PFSK-1 (cell line): ENCODE results near the gene MRPS18A.

Experiments
- FOXP2 ChIP-seq: optimal IDR thresholded peaks from 2 replicates; pipeline ENCODE3; 2011; ENCODE audit warnings: borderline replicate concordance, control low read depth, inconsistent platforms; ENCODE audit not compliant: insufficient read depth; ENCODE audit errors: extremely low read length, extremely low read depth
- POLR2AphosphoS5 ChIP-seq: IDR thresholded peaks from 2 replicates; pipeline ENCODE4 v1.6.1; 2012; ENCODE audit warnings: low read depth, mild to moderate bottlenecking, control low read depth, low read length, moderate library complexity
- SIN3A ChIP-seq: IDR thresholded peaks from 2 replicates; pipeline ENCODE4 v1.6.1; 2012; ENCODE audit warnings: mild to moderate bottlenecking, low read length, moderate library complexity, borderline replicate concordance; ENCODE audit not compliant: insufficient read depth
- TAF1 ChIP-seq: IDR thresholded peaks from 2 replicates; pipeline ENCODE4 v1.6.1; 2012; ENCODE audit warnings: low read length, control low read depth, borderline replicate concordance; ENCODE audit not compliant: insufficient read depth
- TF ChIP-seq, protein P1 (sequence below), 2 experiments: IDR thresholded peaks; 2 replicates each; pipeline versions ENCODE4 v1.6.1 to v1.8.0; 2011 to 2012; ENCODE audit warnings: low read depth in 2 of 2, low read length in 2 of 2, control low read depth in 1 of 2, inconsistent platforms in 1 of 2, mild to moderate bottlenecking in 1 of 2, moderate library complexity in 1 of 2; ENCODE audit not compliant: insufficient read depth in 1 of 2

- TF ChIP-seq POLR2AphosphoS5 (peak; percentile 89), TAF1 (peak; percentile 83), SIN3A (0 out of 2 replicates have a peak, but pooled peaks have one; percentile 25), FOXP2 (no peak)
- TF ChIP-seq, protein P1, sequence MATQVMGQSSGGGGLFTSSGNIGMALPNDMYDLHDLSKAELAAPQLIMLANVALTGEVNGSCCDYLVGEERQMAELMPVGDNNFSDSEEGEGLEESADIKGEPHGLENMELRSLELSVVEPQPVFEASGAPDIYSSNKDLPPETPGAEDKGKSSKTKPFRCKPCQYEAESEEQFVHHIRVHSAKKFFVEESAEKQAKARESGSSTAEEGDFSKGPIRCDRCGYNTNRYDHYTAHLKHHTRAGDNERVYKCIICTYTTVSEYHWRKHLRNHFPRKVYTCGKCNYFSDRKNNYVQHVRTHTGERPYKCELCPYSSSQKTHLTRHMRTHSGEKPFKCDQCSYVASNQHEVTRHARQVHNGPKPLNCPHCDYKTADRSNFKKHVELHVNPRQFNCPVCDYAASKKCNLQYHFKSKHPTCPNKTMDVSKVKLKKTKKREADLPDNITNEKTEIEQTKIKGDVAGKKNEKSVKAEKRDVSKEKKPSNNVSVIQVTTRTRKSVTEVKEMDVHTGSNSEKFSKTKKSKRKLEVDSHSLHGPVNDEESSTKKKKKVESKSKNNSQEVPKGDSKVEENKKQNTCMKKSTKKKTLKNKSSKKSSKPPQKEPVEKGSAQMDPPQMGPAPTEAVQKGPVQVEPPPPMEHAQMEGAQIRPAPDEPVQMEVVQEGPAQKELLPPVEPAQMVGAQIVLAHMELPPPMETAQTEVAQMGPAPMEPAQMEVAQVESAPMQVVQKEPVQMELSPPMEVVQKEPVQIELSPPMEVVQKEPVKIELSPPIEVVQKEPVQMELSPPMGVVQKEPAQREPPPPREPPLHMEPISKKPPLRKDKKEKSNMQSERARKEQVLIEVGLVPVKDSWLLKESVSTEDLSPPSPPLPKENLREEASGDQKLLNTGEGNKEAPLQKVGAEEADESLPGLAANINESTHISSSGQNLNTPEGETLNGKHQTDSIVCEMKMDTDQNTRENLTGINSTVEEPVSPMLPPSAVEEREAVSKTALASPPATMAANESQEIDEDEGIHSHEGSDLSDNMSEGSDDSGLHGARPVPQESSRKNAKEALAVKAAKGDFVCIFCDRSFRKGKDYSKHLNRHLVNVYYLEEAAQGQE (IDR thresholded peaks at IDR 0.05; ENCODE audit: insufficient read depth in 1 of 2, low read depth in 2 of 2, low read length in 2 of 2): no peak
Measured at GRCh38 chr6:43687437-43688347, at the start of gene MRPS18A.
